Right lobe of liver (tissue), 4 donors: ENCODE results near the gene CD177.
"Not testable (repeated sequence)": the region's sequence is repeated elsewhere in the genome, so short reads cannot be mapped to it uniquely, and the experiment has no call there.

Source experiments
- POLR2A ChIP-seq: fragments of 450-650 bp; IDR thresholded peaks from one replicate; pipeline ENCODE4 v1.6.1; 2017; ENCODE audit warnings: antibody characterized with exemption, mild to moderate bottlenecking
- TF ChIP-seq, protein P1 (sequence below), 4 donors: fragments of 200-600 bp in 3 of 4; fragments of 450-650 bp in 1 of 4; IDR thresholded peaks; one replicate each; pipeline versions ENCODE4 v1.5.1 to v1.8.0; 2016 to 2022; ENCODE audit warnings: antibody characterized with exemption in 4 of 4, mild to moderate bottlenecking in 2 of 4
- donor health status: DM: no; HTN: no; CAD: no.
- donor health status: DM: no; HTN: no; CAD: no.
- donor health status: DM: no; HTN: yes; CAD: no.

DNA sequence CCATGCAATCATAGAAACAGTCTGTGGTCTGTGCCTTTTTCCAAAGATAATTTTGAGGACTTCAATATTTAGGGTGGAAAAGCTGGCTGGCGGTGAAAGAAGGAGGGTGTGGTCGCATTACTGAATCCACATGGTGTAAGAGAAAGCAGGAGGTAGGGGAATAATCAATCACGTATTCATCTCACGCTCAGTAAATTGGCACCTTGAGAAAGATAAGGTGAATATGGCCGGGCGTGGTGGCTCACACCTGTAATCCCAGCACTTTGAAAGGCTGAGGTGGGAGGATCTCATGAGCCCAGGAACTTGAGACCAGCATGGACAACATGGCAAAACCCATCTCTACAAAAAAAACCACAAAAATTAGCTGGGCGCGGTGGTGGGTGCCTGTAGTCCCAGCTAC is 3.7 kb upstream of the CD177 start:
- TF ChIP-seq, protein P1, sequence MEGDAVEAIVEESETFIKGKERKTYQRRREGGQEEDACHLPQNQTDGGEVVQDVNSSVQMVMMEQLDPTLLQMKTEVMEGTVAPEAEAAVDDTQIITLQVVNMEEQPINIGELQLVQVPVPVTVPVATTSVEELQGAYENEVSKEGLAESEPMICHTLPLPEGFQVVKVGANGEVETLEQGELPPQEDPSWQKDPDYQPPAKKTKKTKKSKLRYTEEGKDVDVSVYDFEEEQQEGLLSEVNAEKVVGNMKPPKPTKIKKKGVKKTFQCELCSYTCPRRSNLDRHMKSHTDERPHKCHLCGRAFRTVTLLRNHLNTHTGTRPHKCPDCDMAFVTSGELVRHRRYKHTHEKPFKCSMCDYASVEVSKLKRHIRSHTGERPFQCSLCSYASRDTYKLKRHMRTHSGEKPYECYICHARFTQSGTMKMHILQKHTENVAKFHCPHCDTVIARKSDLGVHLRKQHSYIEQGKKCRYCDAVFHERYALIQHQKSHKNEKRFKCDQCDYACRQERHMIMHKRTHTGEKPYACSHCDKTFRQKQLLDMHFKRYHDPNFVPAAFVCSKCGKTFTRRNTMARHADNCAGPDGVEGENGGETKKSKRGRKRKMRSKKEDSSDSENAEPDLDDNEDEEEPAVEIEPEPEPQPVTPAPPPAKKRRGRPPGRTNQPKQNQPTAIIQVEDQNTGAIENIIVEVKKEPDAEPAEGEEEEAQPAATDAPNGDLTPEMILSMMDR (IDR thresholded peaks at IDR 0.05), result not testable (repeated sequence)
- TF ChIP-seq POLR2A, result not testable (repeated sequence)
